Activated CD8-positive, alpha-beta T cell treated with anti-CD3 and anti-CD28 coated beads for 36 hours (primary cell): ENCODE data around the gene TBL2. TPM values are rescaled to one million over a fixed set of nuclear protein-coding genes. Genes with fewer than 3 reads are reported as not detected.

Experiments
- ATAC-seq: fragments of 200-7000 bp; cut with Tn5 transposase; one replicate; pipeline ENCODE4 v1.10.0; 2021; ENCODE audit warnings: mild to moderate bottlenecking, moderate library complexity
- CTCF ChIA-PET: fragments of 350-600 bp; sonication (Branson Sonifier 250); formaldehyde crosslinking; loops from one replicate; lab custom pipeline; 2021; ENCODE audit warnings: antibody characterized with exemption; lab: Charles Lee
- POLR2A ChIA-PET: fragments of 350-600 bp; sonication (Branson Sonifier 250); formaldehyde crosslinking; loops from one replicate; lab custom pipeline; 2021; ENCODE audit warnings: antibody characterized with exemption; lab: Charles Lee
- DNase-seq: peaks from one replicate; pipeline ENCODE4 v3.0.0-alpha.2; 2020
- H3K27ac Mint-ChIP-seq: one replicate; pipeline ENCODE4 v1.8.0; 2021; ENCODE audit warnings: mild to moderate bottlenecking, mixed read lengths
- H3K27me3 Mint-ChIP-seq: one replicate; pipeline ENCODE4 v1.8.0; 2021; ENCODE audit warnings: mixed read lengths
- H3K36me3 Mint-ChIP-seq: one replicate; pipeline ENCODE4 v1.8.0; 2021; ENCODE audit warnings: low read depth, mixed read lengths
- H3K4me1 Mint-ChIP-seq: one replicate; pipeline ENCODE4 v1.8.0; 2021; ENCODE audit warnings: low read depth, mixed read lengths
- H3K4me3 Mint-ChIP-seq: one replicate; pipeline ENCODE4 v1.8.0; 2021; ENCODE audit warnings: mild to moderate bottlenecking, moderate library complexity, mixed read lengths
- H3K9me3 Mint-ChIP-seq: one replicate; pipeline ENCODE4 v1.8.0; 2021; ENCODE audit warnings: mixed read lengths
- intact Hi-C: fragments of 100-400 bp; cut with micrococcal nuclease; formaldehyde crosslinking; loops from one replicate; pipeline ENCODE4 v1.10.0; 2022
- total RNA-seq, 2 experiments: library from RNA; stranded (reverse); gene quantifications; one replicate each; pipeline ENCODE4 v1.2.3, GENCODE V29; 2021
- TF ChIP-seq, protein P1 (sequence below): fragments of 200-600 bp; IDR thresholded peaks from one replicate; pipeline ENCODE4 v1.8.0; 2022; ENCODE audit warnings: antibody characterized with exemption, mild to moderate bottlenecking

The TBL2 gene
- total RNA-seq, 2 experiments from 2014 or later = 29.6 to 30.7 TPM

DNA sequence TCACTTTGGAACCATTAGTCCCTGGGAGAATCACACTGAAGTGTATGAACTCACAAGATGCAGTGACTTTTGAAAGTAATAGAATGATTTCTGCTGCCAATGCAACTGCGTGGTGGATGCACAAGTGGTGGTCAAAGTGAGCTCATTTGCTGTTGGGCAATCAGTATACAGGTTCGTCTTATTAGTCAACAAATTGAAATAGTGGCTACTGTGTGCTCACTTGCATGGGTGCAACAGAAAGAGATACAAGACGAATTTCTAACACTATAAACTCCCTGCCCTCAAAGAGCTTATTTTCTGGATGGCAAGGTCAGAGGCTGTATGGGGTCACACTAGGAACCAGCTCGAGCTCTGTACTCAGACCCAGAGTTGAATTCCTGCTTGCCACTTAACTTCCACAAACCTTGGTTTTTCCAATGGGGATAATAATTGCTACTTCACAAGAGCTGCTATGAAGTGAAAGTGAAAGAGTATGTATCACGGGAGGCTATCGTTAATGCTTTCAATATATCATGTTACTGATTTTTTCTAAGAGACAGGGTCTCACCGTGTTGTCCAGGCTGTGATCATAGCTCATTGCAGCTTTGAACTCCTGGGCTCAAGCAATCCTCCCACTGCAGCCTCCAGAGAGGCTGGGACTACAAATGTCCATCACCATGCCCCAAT, 12.6 kb downstream of the TBL2 start:
- H3K4me3 Mint-ChIP-seq = peak overlapping the region; percentile 57
- H3K36me3 Mint-ChIP-seq = peaks cover 6% of the 10 kb centered on the region
- H3K27me3 Mint-ChIP-seq = no peaks in the 10 kb centered on the region
- CTCF ChIA-PET = interaction anchor here (1.1 to 2.0 kb wide), 8 partner anchors 9 to 169 kb away, joined by 3 to 7 read pairs (median 4); partner anchors contain the start of genes BCL7B and TBL2
- intact Hi-C loops = no loop called here
- DNase-seq = no peak
- H3K9me3 Mint-ChIP-seq = no peaks in the 10 kb centered on the region
- POLR2A ChIA-PET = interaction anchor here (1.1 to 2.1 kb wide), 6 partner anchors 9 to 58 kb away, joined by 3 to 19 read pairs (median 4); partner anchors contain the start of genes BCL7B and TBL2
- H3K27ac Mint-ChIP-seq = peak overlapping the region; percentile 12
- TF ChIP-seq, protein P1, sequence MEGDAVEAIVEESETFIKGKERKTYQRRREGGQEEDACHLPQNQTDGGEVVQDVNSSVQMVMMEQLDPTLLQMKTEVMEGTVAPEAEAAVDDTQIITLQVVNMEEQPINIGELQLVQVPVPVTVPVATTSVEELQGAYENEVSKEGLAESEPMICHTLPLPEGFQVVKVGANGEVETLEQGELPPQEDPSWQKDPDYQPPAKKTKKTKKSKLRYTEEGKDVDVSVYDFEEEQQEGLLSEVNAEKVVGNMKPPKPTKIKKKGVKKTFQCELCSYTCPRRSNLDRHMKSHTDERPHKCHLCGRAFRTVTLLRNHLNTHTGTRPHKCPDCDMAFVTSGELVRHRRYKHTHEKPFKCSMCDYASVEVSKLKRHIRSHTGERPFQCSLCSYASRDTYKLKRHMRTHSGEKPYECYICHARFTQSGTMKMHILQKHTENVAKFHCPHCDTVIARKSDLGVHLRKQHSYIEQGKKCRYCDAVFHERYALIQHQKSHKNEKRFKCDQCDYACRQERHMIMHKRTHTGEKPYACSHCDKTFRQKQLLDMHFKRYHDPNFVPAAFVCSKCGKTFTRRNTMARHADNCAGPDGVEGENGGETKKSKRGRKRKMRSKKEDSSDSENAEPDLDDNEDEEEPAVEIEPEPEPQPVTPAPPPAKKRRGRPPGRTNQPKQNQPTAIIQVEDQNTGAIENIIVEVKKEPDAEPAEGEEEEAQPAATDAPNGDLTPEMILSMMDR = no peak
- ATAC-seq = peak; percentile 45
- peaks cover 31% of the 10 kb centered on the region for H3K4me1 Mint-ChIP-seq

DNA sequence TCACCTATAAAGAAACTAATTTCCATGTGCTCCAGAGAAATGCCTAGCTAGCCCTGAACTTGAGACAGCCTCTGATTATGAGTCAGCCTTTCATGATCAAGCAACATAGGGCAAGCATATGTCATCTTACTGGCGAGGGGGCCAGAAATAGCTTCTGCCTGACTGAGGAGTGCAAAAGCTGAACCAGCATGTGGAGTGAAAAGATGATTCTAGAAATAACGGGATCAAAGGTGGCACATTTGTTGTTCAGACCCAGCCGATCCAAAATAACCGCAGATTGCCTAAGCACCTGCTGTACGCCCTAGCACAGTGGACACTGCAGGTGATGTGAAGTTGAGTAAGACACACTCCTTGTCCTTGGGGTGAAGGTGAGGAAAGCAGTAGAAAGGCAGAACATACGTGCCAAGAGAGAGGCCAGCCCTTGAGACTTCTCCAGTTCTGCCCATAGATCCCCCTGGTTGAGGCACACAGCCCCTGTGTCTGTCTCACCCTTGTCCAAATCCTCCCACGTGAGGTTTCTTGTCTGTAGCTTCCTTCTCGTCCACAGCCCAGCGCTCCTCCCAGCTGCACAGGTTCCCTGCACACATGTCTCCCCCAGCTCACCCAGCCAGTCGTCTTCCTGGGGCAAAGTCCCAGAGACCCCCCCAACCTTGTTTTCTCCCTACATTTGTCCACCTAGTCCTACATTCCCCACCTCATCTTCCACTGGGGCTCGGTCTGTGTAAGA, 18.1 kb downstream of the TBL2 start:
- Mint-ChIP-seq H3K36me3 (peaks cover 7% of the 10 kb centered on the region), H3K27ac (no peak overlapping the region), H3K9me3 (no peaks in the 10 kb centered on the region), H3K4me3 (no peak overlapping the region), H3K4me1 (peaks cover 30% of the 10 kb centered on the region), H3K27me3 (no peaks in the 10 kb centered on the region)
- DNase-seq (peak; percentile 45), ATAC-seq (peak; percentile 21)
- CTCF ChIA-PET = interaction anchor here (0.7 to 0.9 kb wide), 3 partner anchors 8 to 26 kb away, joined by 3 read pairs; no protein-coding TSS in a partner anchor
- POLR2A ChIA-PET = interaction anchor here (1.1 to 4.6 kb wide), 4 partner anchors 8 to 39 kb away, joined by 4 to 21 read pairs (median 10); partner anchors contain the start of genes BAZ1B and TBL2
- TF ChIP-seq, protein P1 = no peak
- intact Hi-C loops = no loop called here

DNA sequence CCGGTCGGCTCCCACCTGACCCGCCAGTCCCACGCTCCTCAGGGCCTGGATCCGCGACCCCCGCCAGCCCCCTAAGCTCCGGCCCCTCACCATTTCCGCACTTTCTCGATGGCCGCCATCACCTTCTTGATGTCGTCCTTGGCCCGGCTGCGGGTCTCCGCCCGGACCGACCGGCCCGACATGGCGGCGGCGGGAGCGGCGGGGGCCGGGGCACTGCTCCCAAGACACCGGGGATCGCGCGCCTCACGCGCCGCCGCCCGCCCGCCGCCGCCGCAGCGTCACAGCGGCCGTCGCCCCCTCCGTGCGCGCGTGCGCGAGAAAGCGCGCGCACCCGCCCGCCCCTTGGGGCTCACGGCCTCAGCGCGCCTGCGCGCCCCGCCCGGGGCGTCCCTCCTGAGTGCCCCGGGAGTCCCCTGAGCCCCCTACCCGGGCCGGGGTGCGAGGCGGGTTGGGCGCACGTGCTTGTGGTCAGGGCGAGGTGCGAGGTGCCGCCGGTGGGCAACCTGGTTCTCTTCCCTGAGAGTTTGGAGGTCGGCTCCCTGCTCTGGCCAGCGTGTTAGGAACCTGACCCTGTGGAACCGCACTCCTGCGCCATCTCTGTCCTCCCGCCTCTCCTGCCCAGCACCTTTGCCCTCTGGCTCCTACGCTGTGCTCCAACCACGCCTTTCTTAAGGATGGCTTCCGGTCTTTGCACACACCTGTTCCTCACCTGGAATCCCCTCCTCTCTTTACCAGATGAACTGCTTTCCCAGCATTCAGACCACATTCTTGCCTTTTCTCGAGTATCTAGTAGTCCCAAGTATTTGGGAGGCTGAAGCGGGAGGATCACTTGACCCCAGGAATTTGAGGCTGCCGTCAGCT, 20.8 kb downstream of the TBL2 start, which contains the start of gene BCL7B:
Gene BCL7B, minus strand, starts transcription at position 294 of the 861 bp plus-strand sequence. Its CDS starts 112 bp downstream, at position 182.
- Mint-ChIP-seq H3K4me1 (peaks cover 38% of the 10 kb centered on the region), H3K4me3 (peak within 1 kb of the TSS; percentile 88), H3K27ac (peak within 1 kb of the TSS; percentile 96), H3K27me3 (no peaks in the 10 kb centered on the region), H3K36me3 (peaks cover 16% of the 10 kb centered on the region), H3K9me3 (no peaks in the 10 kb centered on the region)
- ATAC-seq = peak; percentile 64
- CTCF ChIA-PET = interaction anchor here (0.9 to 1.3 kb wide), 2 partner anchors 9 to 35 kb away, joined by 3 to 5 read pairs; no protein-coding TSS in a partner anchor
- peak; percentile 75 for DNase-seq
- TF ChIP-seq, protein P1 = no peak
- intact Hi-C loops = loop anchor here (2.0 kb wide), 1 partner anchor 35 kb away; the partner anchor contains the start of gene BAZ1B
- POLR2A ChIA-PET = interaction anchor here (0.7 to 4.6 kb wide), 10 partner anchors 9 to 203 kb away, joined by 3 to 31 read pairs (median 5); partner anchors contain the start of genes BAZ1B and TBL2

DNA sequence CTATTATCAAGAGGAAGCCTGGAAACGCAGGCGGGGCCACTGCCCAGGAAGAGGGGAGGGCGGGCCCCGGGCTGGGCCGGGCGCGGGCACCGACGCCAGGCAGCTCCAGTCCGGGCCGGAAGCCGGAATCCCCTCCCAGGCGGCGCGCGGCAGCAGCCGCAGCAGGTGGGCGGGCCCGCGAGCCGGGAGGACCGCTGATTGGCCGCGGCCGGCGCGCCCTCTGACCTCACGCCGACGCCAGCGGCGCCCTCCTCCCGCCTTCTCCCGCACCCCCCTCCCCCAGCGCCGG, 21.3 kb downstream of the TBL2 start:
- peaks cover 19% of the 10 kb centered on the region for H3K36me3 Mint-ChIP-seq
- TF ChIP-seq, protein P1 = no peak

More for the DNA sequence above, 21.3 kb downstream of the TBL2 start:
- POLR2A ChIA-PET = interaction anchor here (0.6 to 4.6 kb wide), 14 partner anchors 9 to 202 kb away, joined by 3 to 31 read pairs (median 4); partner anchors contain the start of genes BAZ1B and TBL2
- intact Hi-C loops = loop anchor here (2.0 kb wide), 1 partner anchor 34 kb away; the partner anchor contains the start of gene BAZ1B
- ATAC-seq (peak; percentile 92), DNase-seq (peak; percentile 93)
- H3K27me3 Mint-ChIP-seq = no peaks in the 10 kb centered on the region
- H3K9me3 Mint-ChIP-seq = no peaks in the 10 kb centered on the region
- peaks cover 40% of the 10 kb centered on the region for H3K4me1 Mint-ChIP-seq
- H3K27ac Mint-ChIP-seq = peak overlapping the region; percentile 93
- CTCF ChIA-PET = interaction anchor here (1.3 kb wide), 2 partner anchors 9 to 145 kb away, joined by 3 to 5 read pairs; no protein-coding TSS in a partner anchor
- H3K4me3 Mint-ChIP-seq = peak overlapping the region; percentile 88
